Measurements from ENCODE around the gene COL19A1.

- TF ChIP-seq CTCF (IDR thresholded peaks at IDR 0.05), result no peak
- no peak for TF ChIP-seq POLR2A (IDR thresholded peaks at IDR 0.05)
These were observed 216.5 kb downstream of the COL19A1 start for GRCh38 chr6:70082830-70083229.

Measured in prostate gland (tissue), 2 donors.